HepG2 (cell line): ENCODE measurements around the gene NOTCH2. TPM values are rescaled to one million over a fixed set of nuclear protein-coding genes. Genes with fewer than 3 reads are reported as not detected.

Source experiments
- ATAC-seq: fragments of 200-7000 bp; cut with Tn5 transposase; 3 replicates; pipeline ENCODE4 v1.9.1; 2020; ENCODE audit warnings: mild to moderate bottlenecking, moderate library complexity
- BruUV-seq: library from RNA; stranded (reverse); fragments of 400-500 nt; replicated peaks from 2 replicates; lab custom pipeline; 2021; lab: Mats Ljungman, UMichigan
- CTCF ChIA-PET: fragments of 300-600 bp; formaldehyde crosslinking; extraction: SDS; loops from one replicate; lab custom pipeline; 2021; ENCODE audit warnings: low total read pairs, inconsistent platforms, low intra/inter-chr PET ratio; lab: Yijun Ruan, JAX
- POLR2A ChIA-PET: fragments of 350-600 bp; sonication (Branson Sonifier 250); formaldehyde crosslinking; loops from one replicate; lab custom pipeline; 2020; ENCODE audit warnings: antibody characterized with exemption, inconsistent platforms; lab: Yijun Ruan, JAX
- DNase-seq: peaks from one replicate; pipeline ENCODE4 v3.0.0-alpha.2; 2015; ENCODE audit warnings: low spot score
- FAIRE-seq: peaks from 3 replicates; lab custom pipeline; 2011; peaks lifted over from hg19 to GRCh38; lab: Jason Lieb, UNC
- H2AFZ ChIP-seq: one replicate; pipeline ENCODE4 v1.6.1; 2011; ENCODE audit warnings: low read length, inconsistent platforms
- H3K27ac ChIP-seq: fragments of 300-600 bp; 3 replicates; pipeline ENCODE4 v1.8.0; 2011; ENCODE audit warnings: mixed run types, mild to moderate bottlenecking, mixed read lengths, low read length, inconsistent platforms; ENCODE audit not compliant: insufficient read depth; ENCODE audit errors: extremely low read length
- H3K27me3 ChIP-seq, 2 experiments: fragments of 200-600 bp in 1 of 2; 2 replicates in 1 of 2; 3 replicates in 1 of 2; pipeline versions ENCODE4 v1.6.0 to v1.8.0; 2011; ENCODE audit warnings: low read length in 2 of 2, mild to moderate bottlenecking in 2 of 2, moderate library complexity in 2 of 2, inconsistent platforms in 1 of 2; ENCODE audit not compliant: insufficient read depth in 2 of 2, control insufficient read depth in 1 of 2
- H3K36me3 ChIP-seq, 2 experiments: fragments of 200-600 bp in 1 of 2; replicated peaks in 1 of 2; 2 replicates in 1 of 2; 3 replicates in 1 of 2; pipeline versions ENCODE4 v1.5.1 to v1.8.0; 2011; ENCODE audit warnings: low read length in 2 of 2, inconsistent platforms in 1 of 2; ENCODE audit not compliant: insufficient read depth in 2 of 2, control insufficient read depth in 1 of 2
- H3K4me1 ChIP-seq: 2 replicates; pipeline ENCODE4 v1.5.1; 2012; ENCODE audit warnings: low read length, inconsistent platforms; ENCODE audit not compliant: insufficient read depth
- H3K4me2 ChIP-seq: 2 replicates; pipeline ENCODE4 v1.6.0; 2011; ENCODE audit warnings: low read depth, low read length, inconsistent platforms
- H3K4me3 ChIP-seq, 3 experiments: fragments of 200-600 bp in 1 of 3; sonication (generic), shearing (Covaris generic) in 1 of 3; replicated peaks in 1 of 3; 2 replicates each; pipeline ENCODE4 v1.5.1; 2011 to 2016; ENCODE audit warnings: low read length in 3 of 3, inconsistent platforms in 2 of 3, low read depth in 2 of 3, mild to moderate bottlenecking in 2 of 3, control low read depth in 1 of 3, mixed read lengths in 1 of 3; ENCODE audit not compliant: insufficient read depth in 1 of 3
- H3K79me2 ChIP-seq: one replicate; pipeline ENCODE4 v1.6.1; 2011; ENCODE audit warnings: low read length, inconsistent platforms; ENCODE audit not compliant: insufficient read depth
- H3K9ac ChIP-seq: 2 replicates; pipeline ENCODE4 v1.6.0; 2011; ENCODE audit warnings: mild to moderate bottlenecking, low read depth, low read length, inconsistent platforms; ENCODE audit not compliant: insufficient read depth
- H3K9me3 ChIP-seq: 2 replicates; pipeline ENCODE4 v1.5.1; 2012; ENCODE audit warnings: mild to moderate bottlenecking, low read length
- H4K20me1 ChIP-seq: 2 replicates; pipeline ENCODE4 v1.6.0; 2011; ENCODE audit warnings: inconsistent platforms, mild to moderate bottlenecking, low read length, moderate library complexity; ENCODE audit not compliant: insufficient read depth
- AGO2 ChIP-seq: fragments of 200-400 bp; formaldehyde crosslinking; optimal IDR thresholded peaks from 2 replicates; pipeline ENCODE3; 2017; ENCODE audit warnings: mild to moderate bottlenecking, low read depth, low read length, moderate library complexity
- BRD4 ChIP-seq: sonication (generic); formaldehyde crosslinking; IDR thresholded peaks from 2 replicates; pipeline ENCODE4 v1.4.0; 2020; ENCODE audit warnings: missing genetic modification reagents
- CREB1 ChIP-seq, 2 experiments: fragments of 450-650 bp in 1 of 2; IDR thresholded peaks; 2 replicates each; pipeline ENCODE4 v1.6.1; 2016 to 2017; ENCODE audit warnings: control low read depth in 1 of 2, mild to moderate bottlenecking in 1 of 2, missing compliant biosample characterization in 1 of 2, missing genetic modification characterization in 1 of 2
- HNF4A ChIP-seq: sonication (generic); formaldehyde crosslinking; IDR thresholded peaks from 2 replicates; pipeline ENCODE4 v1.4.0; 2020; ENCODE audit warnings: missing genetic modification reagents
- LCORL ChIP-seq, 2 experiments: fragments of 450-650 bp in 1 of 2; sonication (generic) in 1 of 2; formaldehyde crosslinking in 1 of 2; IDR thresholded peaks; 2 replicates each; pipeline versions ENCODE4 v1.5.0 to v1.6.1; 2017 to 2020; ENCODE audit warnings: antibody characterized with exemption in 1 of 2, missing genetic modification reagents in 1 of 2
- NFE2L1 ChIP-seq: sonication (generic); formaldehyde crosslinking; IDR thresholded peaks from 2 replicates; pipeline ENCODE4 v1.4.0; 2020; ENCODE audit warnings: missing genetic modification reagents, mild to moderate bottlenecking, borderline replicate concordance
- PHF21A ChIP-seq: sonication (generic); formaldehyde crosslinking; IDR thresholded peaks from 2 replicates; pipeline ENCODE4 v1.5.0; 2020; ENCODE audit warnings: mild to moderate bottlenecking, missing genetic modification reagents
- POLR2AphosphoS2 ChIP-seq: IDR thresholded peaks from 2 replicates; pipeline ENCODE4 v1.6.1; 2011; ENCODE audit warnings: low read depth, low read length, improper control_type of control experiment
- SRF ChIP-seq: IDR thresholded peaks from 2 replicates; pipeline ENCODE4 v1.6.1; 2011; ENCODE audit warnings: mild to moderate bottlenecking, low read depth, low read length, moderate library complexity
- ZNF451 ChIP-seq: sonication (generic); formaldehyde crosslinking; IDR thresholded peaks from 2 replicates; pipeline ENCODE4 v1.5.0; 2020; ENCODE audit warnings: mild to moderate bottlenecking, missing genetic modification reagents
- ZNF556 ChIP-seq: sonication (generic); formaldehyde crosslinking; IDR thresholded peaks from 2 replicates; pipeline ENCODE4 v1.4.0; 2020; ENCODE audit warnings: mild to moderate bottlenecking, missing genetic modification reagents, borderline replicate concordance
- ZNF562 ChIP-seq: sonication (generic); formaldehyde crosslinking; IDR thresholded peaks from 2 replicates; pipeline ENCODE4 v1.8.0; 2022; ENCODE audit warnings: missing genetic modification reagents, borderline replicate concordance
- WGBS: methylation state at CpG from one replicate; pipeline ENCODE4 v1.1.6; 2017; ENCODE audit warnings: low lambda C conversion rate; 5-methylcytosine and 5-hydroxymethylcytosine counted together
- in situ Hi-C: cut with HindIII; loops from 2 replicates; pipeline ENCODE4 v1.10.0; 2017; ENCODE audit warnings: low pct_unique_long_range_greater_than_20kb; ENCODE audit not compliant: extremely low pct_ligation_motif_present
- intact Hi-C: fragments of 100-400 bp; cut with micrococcal nuclease; formaldehyde crosslinking; loops from one replicate; pipeline ENCODE4 v1.10.0; 2022; ENCODE audit not compliant: unreplicated experiment
- polyA plus RNA-seq, 8 experiments: library from polyadenylated mRNA; depleted of rRNA in 3 of 8; stranded (reverse) in 7 of 8; unstranded in 1 of 8; fragments of >200 nt; fragmentation: Illumina TruSeq in 4 of 8; extraction: Trizol in 4 of 8; gene quantifications; 2 replicates each; pipeline versions ENCODE4 v1.2.1 to v1.2.3, GENCODE V29; 2011 to 2016; ENCODE audit warnings: low read depth in 4 of 8, missing spikeins in 1 of 8, mixed read lengths in 1 of 8; ENCODE audit not compliant: insufficient read depth in 1 of 8
- total RNA-seq, 5 experiments: library from RNA; depleted of rRNA; stranded (reverse); fragments of >200 nt; fragmentation: Illumina TruSeq; extraction: Trizol; gene quantifications; 2 replicates each; pipeline ENCODE4 v1.2.3, GENCODE V29; 2016; ENCODE audit warnings: low read depth in 1 of 5
- TF ChIP-seq, protein P1 (sequence below): sonication (generic); IDR thresholded peaks from 2 replicates; pipeline ENCODE4 v1.6.1; 2016; ENCODE audit warnings: low read depth, borderline replicate concordance

NOTCH2 gene
- total and polyA plus RNA-seq, 2 of the 13 experiments (the other 11 are each of a cell fraction or from before 2014, with no cell fraction given): 4.0 to 11.4 TPM

DNA sequence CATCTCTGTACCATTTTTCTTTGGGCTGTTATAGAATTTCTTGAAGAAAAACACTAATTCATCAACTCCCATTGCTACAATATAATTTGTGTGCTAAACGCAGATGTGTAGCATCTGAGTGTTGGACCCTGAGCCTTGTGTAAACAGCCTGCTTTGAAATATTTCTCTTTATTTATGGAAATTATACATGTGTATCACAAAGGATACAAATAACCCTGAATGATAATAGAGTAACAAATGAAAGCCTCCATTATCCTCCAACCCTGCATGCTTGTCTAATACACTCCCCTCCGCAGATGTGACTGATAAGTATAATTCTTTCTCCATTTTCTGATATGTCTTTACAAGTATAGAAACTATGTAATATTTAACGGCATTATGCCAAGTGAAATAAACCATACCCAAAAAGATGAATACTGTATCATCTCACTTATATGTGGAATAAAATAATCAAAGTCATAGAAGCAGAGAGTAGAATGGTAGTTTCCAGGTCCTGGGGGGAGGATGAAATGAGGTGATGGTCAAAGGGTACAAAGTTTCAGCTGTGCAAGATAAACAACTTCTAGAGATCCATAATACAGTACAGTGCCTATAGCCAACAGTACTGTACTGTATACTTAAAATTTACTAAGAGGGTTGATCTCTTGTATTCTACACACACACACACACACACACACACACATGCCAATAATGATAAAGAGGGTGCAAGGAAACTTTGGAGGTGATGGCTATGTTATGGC lies 170.3 kb downstream of the NOTCH2 start:
- WGBS: 59% methylated on average over 3 of the region's 3 CpGs
- CTCF ChIA-PET: no interaction called here
- peak; percentile 81 for ATAC-seq

DNA sequence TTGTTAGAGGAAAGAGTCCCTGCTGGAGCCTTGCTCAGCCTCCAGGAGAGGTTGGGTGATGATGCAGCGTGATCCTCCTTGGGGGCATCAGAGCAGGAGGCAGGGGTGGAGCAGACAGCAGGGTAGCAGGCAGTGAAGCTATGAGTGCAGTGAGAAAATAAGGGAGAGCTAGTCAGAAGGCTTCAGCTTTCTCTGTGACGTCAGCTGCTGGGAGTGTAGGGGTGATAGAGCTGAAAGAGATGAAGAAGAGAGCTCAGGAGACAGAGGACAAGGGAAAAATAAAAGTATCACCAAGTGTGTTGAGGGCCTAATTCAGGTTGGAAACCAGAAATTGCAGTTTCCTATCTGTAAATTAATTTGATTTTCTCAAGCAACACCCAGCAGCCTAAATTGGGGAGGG lies 170.9 kb downstream of the NOTCH2 start:
- Histone ChIP-seq H3K4me3 (no peak overlapping the region), H3K27ac (no peak overlapping the region), H2AFZ (no peak overlapping the region), H4K20me1 (no peaks in the 10 kb centered on the region), H3K79me2 (no peaks in the 10 kb centered on the region), H3K4me1 (peaks cover 34% of the 10 kb centered on the region), H3K27me3 (peaks cover 0 to 3% of the 10 kb centered on the region in 2 experiments; a peak in 2 of 5 replicates), H3K36me3 (no peaks in the 10 kb centered on the region), H3K9ac (no peak overlapping the region), H3K9me3 (no peaks in the 10 kb centered on the region), H3K4me2 (no peak overlapping the region)
- in situ Hi-C loops (loop anchor here (5.0 kb wide), 1 partner anchor 34 kb away; no protein-coding TSS in a partner anchor), intact Hi-C loops (no loop called here)
- WGBS: 5% methylated on average over 2 of the region's 2 CpGs
- ATAC-seq (no peak), DNase-seq (no peak), FAIRE-seq (no peak)
- no TSS peak for BruUV-seq
- POLR2A ChIA-PET: no interaction called here
- TF ChIP-seq ZNF556 (no peak), CREB1 (IDR thresholded peaks at IDR 0.05) (peak; percentile 91), CREB1 (CRISPR knock-in tag; IDR thresholded peaks at IDR 0.05) (no peak)
- CTCF ChIA-PET: no interaction called here

More for the DNA sequence above, 170.3 kb downstream of the NOTCH2 start:
- intact Hi-C loops (no loop called here), in situ Hi-C loops (loop anchor here (5.0 kb wide), 1 partner anchor 33 kb away; no protein-coding TSS in a partner anchor)
- Histone ChIP-seq H3K79me2 (no peaks in the 10 kb centered on the region), H3K27ac (no peak overlapping the region), H3K4me3 (no peak overlapping the region), H3K9me3 (no peaks in the 10 kb centered on the region), H3K9ac (no peak overlapping the region), H3K27me3 (peaks cover 0 to 3% of the 10 kb centered on the region in 2 experiments; a peak in 2 of 5 replicates), H2AFZ (no peak overlapping the region), H3K4me1 (peaks cover 28% of the 10 kb centered on the region), H3K36me3 (no peaks in the 10 kb centered on the region), H4K20me1 (no peaks in the 10 kb centered on the region), H3K4me2 (0 out of 2 replicates have a peak overlapping the region, but pooled peaks have one; percentile 15)
- POLR2A ChIA-PET: no interaction called here
- no TSS peak for BruUV-seq
- FAIRE-seq (no peak), DNase-seq (no peak)
- peak; percentile 26; the same call in 1 of the 2 replicates for TF ChIP-seq HNF4A
- no peak for TF ChIP-seq NFE2L1 (CRISPR knock-in tag)
- no peak for TF ChIP-seq PHF21A (CRISPR knock-in tag)
- TF ChIP-seq BRD4: no peak
- TF ChIP-seq ZNF451 (CRISPR knock-in tag): no peak
- TF ChIP-seq, protein P1, sequence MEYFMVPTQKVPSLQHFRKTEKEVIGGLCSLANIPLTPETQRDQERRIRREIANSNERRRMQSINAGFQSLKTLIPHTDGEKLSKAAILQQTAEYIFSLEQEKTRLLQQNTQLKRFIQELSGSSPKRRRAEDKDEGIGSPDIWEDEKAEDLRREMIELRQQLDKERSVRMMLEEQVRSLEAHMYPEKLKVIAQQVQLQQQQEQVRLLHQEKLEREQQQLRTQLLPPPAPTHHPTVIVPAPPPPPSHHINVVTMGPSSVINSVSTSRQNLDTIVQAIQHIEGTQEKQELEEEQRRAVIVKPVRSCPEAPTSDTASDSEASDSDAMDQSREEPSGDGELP: peak; percentile 70; the same call in 1 of the 2 replicates
- no peak for TF ChIP-seq LCORL (IDR thresholded peaks at IDR 0.05)
- no peak for TF ChIP-seq LCORL (CRISPR knock-in tag; IDR thresholded peaks at IDR 0.05)
- TF ChIP-seq ZNF562 (CRISPR knock-in tag): no peak
- no peak for TF ChIP-seq SRF
- no peak for TF ChIP-seq AGO2
- no peak for TF ChIP-seq POLR2AphosphoS2
